Stomach (tissue), 9 donors: ENCODE results near the gene MTARC1. TPM values are rescaled to one million over a fixed set of nuclear protein-coding genes. Genes with fewer than 3 reads are reported as not detected.

ENCODE experiments used
- DNase-seq, 2 donors: peaks; one replicate each; pipeline versions ENCODE4 v3.0.0 to v3.0.0-alpha.2; 2013 to 2019
- H3K27ac ChIP-seq, 5 donors: fragments of 200-600 bp in 4 of 5; sonication (generic) in 4 of 5; one replicate each; pipeline ENCODE4 v1.5.1; 2013 to 2019; ENCODE audit warnings: mild to moderate bottlenecking in 1 of 5, moderate library complexity in 1 of 5
- H3K27me3 ChIP-seq, 3 donors: fragments of 200-600 bp; sonication (generic); one replicate each; pipeline ENCODE4 v1.5.1; 2017 to 2019; ENCODE audit warnings: mixed run types in 1 of 3
- H3K36me3 ChIP-seq, 4 donors: fragments of 200-600 bp; sonication (generic); 1 replicate in 3 of 4; 2 replicates in 1 of 4; pipeline ENCODE4 v1.5.1; 2016 to 2019
- H3K4me1 ChIP-seq, 4 donors: fragments of 200-600 bp; sonication (generic); one replicate each; pipeline ENCODE4 v1.5.1; 2016 to 2019
- H3K4me3 ChIP-seq, 4 donors: fragments of 200-600 bp; sonication (generic) in 3 of 4; one replicate each; pipeline ENCODE4 v1.5.1; 2016 to 2019; ENCODE audit warnings: mild to moderate bottlenecking in 1 of 4
- H3K9me3 ChIP-seq, 4 donors: fragments of 200-600 bp; sonication (generic); one replicate each; pipeline ENCODE4 v1.5.1; 2016 to 2019
- CTCF ChIP-seq, 7 experiments: fragments of 450-650 bp in 4 of 7; fragments of 200-600 bp in 3 of 7; sonication (generic) in 3 of 7; IDR thresholded peaks; one replicate each; pipeline ENCODE4 v1.5.1; 2016 to 2019; ENCODE audit warnings: antibody characterized with exemption in 7 of 7, control low read depth in 2 of 7, mild to moderate bottlenecking in 1 of 7
- EP300 ChIP-seq: sonication (generic); formaldehyde crosslinking; IDR thresholded peaks from one replicate; pipeline ENCODE4 v1.6.1; 2017; ENCODE audit warnings: antibody characterized with exemption
- POLR2A ChIP-seq, 4 donors: fragments of 450-650 bp; IDR thresholded peaks; one replicate each; pipeline ENCODE4 v1.6.1; 2016; ENCODE audit warnings: antibody characterized with exemption in 4 of 4, control low read depth in 2 of 4, mild to moderate bottlenecking in 1 of 4, moderate library complexity in 1 of 4
- POLR2AphosphoS5 ChIP-seq, 3 donors: sonication (generic); formaldehyde crosslinking; IDR thresholded peaks; one replicate each; pipeline ENCODE4 v1.6.1; 2016; ENCODE audit warnings: antibody characterized with exemption in 3 of 3
- WGBS, 5 donors: extraction: QIAGEN DNeasy Blood & Tissue Kit in 3 of 5; methylation state at CpG; one replicate each; pipeline versions ENCODE4 v1.1.5 to v1.1.7; 2013 to 2018; 5-methylcytosine and 5-hydroxymethylcytosine counted together
- intact Hi-C: fragments of 100-400 bp; cut with DNase I; formaldehyde crosslinking; loops from one replicate; pipeline ENCODE4 v1.15.1; 2023; ENCODE audit warnings: low total_unique reads
- polyA plus RNA-seq, 3 donors: library from polyadenylated mRNA; stranded (reverse); fragments of 200-250 nt; gene quantifications; one replicate each; pipeline ENCODE4 v1.2.3, GENCODE V29; 2013
- total RNA-seq, 5 donors: library from RNA; depleted of rRNA; stranded (reverse); fragments of >200 nt; gene quantifications; one replicate each; pipeline versions ENCODE4 v1.1.0 to v1.2.3, GENCODE V29; 2014 to 2016
- donor health status: healthy with polysubstance abuse.
- donor health status: Bipolar disorder and iron deficiency.
- donor health status: healthy.

Gene MTARC1
- total and polyA plus RNA-seq, 8 donors = under 0.01 to 9.9 (median 6.2) TPM

- Histone ChIP-seq H3K27me3 (no peaks in the 10 kb centered on the region), H3K27ac (no peak overlapping the region), H3K4me1 (peaks cover 0 to 28% (median 10%) of the 10 kb centered on the region in 4 donors), H3K9me3 (no peaks in the 10 kb centered on the region), H3K4me3 (no peak overlapping the region), H3K36me3 (peaks cover 13 to 50% (median 47%) of the 10 kb centered on the region in 4 donors)
- WGBS, 5 donors = 86 to 93% (median 89%) methylated on average over 4 of the region's 4 CpGs
- no peak for DNase-seq
- TF ChIP-seq POLR2AphosphoS5 (IDR thresholded peaks at IDR 0.05) = no peak
- no peak for TF ChIP-seq POLR2A (IDR thresholded peaks at IDR 0.05)
- TF ChIP-seq EP300 = no peak
- TF ChIP-seq CTCF (IDR thresholded peaks at IDR 0.05) = no peak
- intact Hi-C loops = no loop called here
Measured at GRCh38 chr1:220772846-220773245, 13.9 kb upstream of the MTARC1 start.

GRCh38 chr1:220775240-220775853, 11.4 kb upstream of the MTARC1 start:
- peak; percentile 50 to 55 for DNase-seq
- intact Hi-C loops = loop anchor here (5.0 kb wide), 1 partner anchor 93 kb away; no protein-coding TSS in a partner anchor
- 20 to 32% (median 25%) methylated on average over 8 of the region's 8 CpGs for WGBS, 5 donors

GRCh38 chr1:220776254-220776653, 10.5 kb upstream of the MTARC1 start:
- Histone ChIP-seq H3K36me3 (peaks cover 0 to 48% (median 44%) of the 10 kb centered on the region in 4 donors), H3K27me3 (no peaks in the 10 kb centered on the region), H3K4me3 (no peak overlapping the region), H3K27ac (no peak overlapping the region), H3K4me1 (peaks cover 0 to 13% (median 6%) of the 10 kb centered on the region in 4 donors), H3K9me3 (no peaks in the 10 kb centered on the region)
- intact Hi-C loops = loop anchor here (5.0 kb wide), 1 partner anchor 94 kb away; no protein-coding TSS in a partner anchor
- TF ChIP-seq EP300 (no peak), POLR2AphosphoS5 (IDR thresholded peaks at IDR 0.05) (no peak), POLR2A (IDR thresholded peaks at IDR 0.05) (no peak), CTCF (IDR thresholded peaks at IDR 0.05) (no peak)
- DNase-seq = no peak
- WGBS, 5 donors = 89 to 95% (median 92%) methylated on average over 7 of the region's 7 CpGs

More at GRCh38 chr1:220775240-220775853, 11.4 kb upstream of the MTARC1 start:
- no peak for TF ChIP-seq POLR2A (IDR thresholded peaks at IDR 0.05)
- peak in 5 of 7 experiments; percentile 19 to 89 (median 75) for TF ChIP-seq CTCF (IDR thresholded peaks at IDR 0.05)
- H3K9me3 ChIP-seq = no peaks in the 10 kb centered on the region
- H3K27me3 ChIP-seq = no peaks in the 10 kb centered on the region
- peaks cover 7 to 50% (median 47%) of the 10 kb centered on the region in 4 donors for H3K36me3 ChIP-seq
- H3K27ac ChIP-seq = no peak overlapping the region
- H3K4me1 ChIP-seq = peaks cover 0 to 13% (median 6%) of the 10 kb centered on the region in 4 donors
- H3K4me3 ChIP-seq = no peak overlapping the region

GRCh38 chr1:220776720-220777326, 9.9 kb upstream of the MTARC1 start:
- WGBS, 5 donors = 25 to 31% (median 29%) methylated on average over 18 to 19 of the region's 19 CpGs
- DNase-seq = peak; percentile 90 to 92
- H3K27me3 ChIP-seq = no peaks in the 10 kb centered on the region
- no peak overlapping the region for H3K27ac ChIP-seq
- no peaks in the 10 kb centered on the region for H3K9me3 ChIP-seq
- peaks cover 0 to 13% (median 6%) of the 10 kb centered on the region in 4 donors for H3K4me1 ChIP-seq
- no peak overlapping the region for H3K4me3 ChIP-seq
- TF ChIP-seq CTCF (IDR thresholded peaks at IDR 0.05) (peak in 5 of 7 experiments; percentile 82 to 95 (median 86)), POLR2AphosphoS5 (IDR thresholded peaks at IDR 0.05) (no peak)
- peaks cover 0 to 47% (median 42%) of the 10 kb centered on the region in 4 donors for H3K36me3 ChIP-seq
- intact Hi-C loops = loop anchor here (5.0 kb wide), 1 partner anchor 95 kb away; no protein-coding TSS in a partner anchor
